Measurements from ENCODE around the gene TMEM163.
"Not testable (repeated sequence)": the region's sequence is repeated elsewhere in the genome, so short reads cannot be mapped to it uniquely, and the experiment has no call there.

The TMEM163 gene

GRCh38 chr2:134660626-134661402, 58.0 kb downstream of the TMEM163 start:
- no peak for DNase-seq

GRCh38 chr2:134659724-134660123, 59.1 kb downstream of the TMEM163 start:
- no peak for DNase-seq

GRCh38 chr2:134657650-134658250, 61.0 kb downstream of the TMEM163 start:
- DNase-seq = no peak

DNA sequence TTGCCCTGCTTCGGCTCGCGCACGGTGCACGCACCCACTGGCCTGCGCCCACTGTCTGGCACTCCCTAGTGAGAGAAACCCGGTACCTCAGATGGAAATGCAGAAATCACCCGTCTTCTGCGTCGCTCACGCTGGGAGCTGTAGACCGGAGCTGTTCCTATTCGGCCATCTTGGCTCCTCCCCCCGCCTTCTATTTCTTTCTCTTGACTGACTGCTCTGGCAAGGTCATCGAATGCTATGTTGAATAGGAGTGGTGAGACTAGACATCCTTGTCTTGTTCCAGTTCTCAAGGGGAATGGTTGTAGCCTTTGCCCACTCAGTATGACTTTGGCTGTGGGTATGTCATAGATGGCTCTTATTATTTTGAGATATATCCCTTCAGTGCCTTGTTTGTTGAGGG, 62.4 kb downstream of the TMEM163 start:
- DNase-seq = not testable (repeated sequence)

DNA sequence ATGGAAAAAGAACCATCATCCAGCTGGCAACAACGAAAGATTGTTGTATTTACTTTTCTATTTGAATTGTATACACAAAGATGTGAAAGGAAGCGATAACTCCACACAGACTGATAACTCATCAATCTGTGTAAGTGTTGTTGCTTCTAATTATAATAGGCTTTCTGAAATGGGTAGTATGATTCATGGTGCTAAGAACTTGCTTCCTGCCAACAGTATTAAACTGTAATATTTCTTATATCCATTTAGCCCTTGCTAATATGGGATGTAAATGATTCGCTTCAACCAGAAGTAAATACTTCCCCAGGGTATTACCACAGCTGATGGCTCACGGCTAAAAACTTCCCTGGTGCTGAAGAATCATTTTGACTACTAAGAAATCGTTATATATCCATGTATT, 70.2 kb downstream of the TMEM163 start:
- no peak for DNase-seq

DNA sequence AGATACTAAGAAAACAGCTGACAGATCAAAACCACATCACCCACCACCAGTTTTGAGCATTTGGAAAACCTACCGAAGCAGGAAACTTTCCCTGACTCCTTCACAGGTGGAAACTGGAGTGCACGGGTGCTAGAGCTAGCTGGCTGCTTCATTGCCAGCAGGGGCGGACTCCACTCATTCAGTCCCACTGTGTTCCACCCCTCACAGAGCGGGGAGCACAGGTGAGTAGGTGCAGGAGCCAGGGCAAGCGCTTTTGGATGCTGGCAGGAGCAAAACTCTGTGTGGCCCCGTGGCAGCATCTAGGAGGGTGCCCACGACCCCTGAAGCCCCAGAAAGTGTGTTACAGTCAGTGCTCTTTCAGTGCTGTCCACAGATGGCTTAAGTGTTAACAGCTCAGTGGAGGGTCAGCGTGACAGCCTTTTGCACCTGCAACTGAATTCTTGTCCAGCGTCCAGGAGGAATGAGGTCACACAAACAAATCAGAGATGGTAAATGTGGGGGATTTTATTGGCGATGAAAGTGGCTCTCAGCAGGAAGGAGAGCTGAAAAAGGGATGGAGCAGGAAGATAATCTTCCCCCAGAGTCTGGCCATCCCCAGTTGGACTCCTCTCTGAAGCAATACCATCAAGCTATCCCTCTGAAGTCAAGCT, 71.1 kb downstream of the TMEM163 start:
- no peak for DNase-seq

DNA sequence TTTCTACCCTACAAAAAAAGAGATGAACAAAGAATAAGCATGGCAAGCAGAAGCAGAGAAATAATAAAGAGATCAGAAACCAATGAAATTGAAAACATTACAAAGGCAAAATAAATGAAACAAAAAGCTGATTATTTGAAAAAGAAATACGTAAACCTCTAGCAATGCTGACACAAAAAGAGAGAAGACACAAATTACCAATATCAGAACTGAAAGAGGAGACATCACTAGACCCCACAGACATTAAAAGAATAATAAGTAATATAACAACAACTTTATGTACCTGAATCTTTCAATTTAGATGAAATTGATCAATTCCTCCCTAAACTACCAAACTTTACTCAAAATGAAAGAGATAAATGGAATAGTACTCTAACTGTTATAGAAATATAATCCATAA, 75.9 kb downstream of the TMEM163 start:
- no peak for DNase-seq

GRCh38 chr2:134640494-134640893, 78.3 kb downstream of the TMEM163 start:
- DNase-seq = no peak

DNA sequence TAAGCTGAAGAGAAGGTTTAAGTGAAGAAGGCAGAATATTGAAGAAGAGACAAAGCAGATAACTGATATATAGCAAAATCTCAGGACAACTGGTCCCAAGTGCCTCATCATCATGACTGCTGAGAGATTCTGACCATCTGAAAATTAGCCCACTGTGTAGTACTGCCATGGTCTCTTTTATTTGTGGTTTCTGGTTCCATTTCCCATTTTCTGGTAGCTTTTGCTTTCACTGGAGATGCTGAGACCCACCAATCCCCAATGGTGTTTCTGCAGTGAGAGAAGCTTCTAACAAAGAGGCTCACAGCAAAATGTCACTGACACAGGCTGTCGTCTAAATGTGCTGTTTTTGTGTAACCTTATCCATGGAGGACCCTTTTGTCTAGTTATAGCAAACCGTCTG, 79.5 kb downstream of the TMEM163 start:
- no peak for DNase-seq

DNA sequence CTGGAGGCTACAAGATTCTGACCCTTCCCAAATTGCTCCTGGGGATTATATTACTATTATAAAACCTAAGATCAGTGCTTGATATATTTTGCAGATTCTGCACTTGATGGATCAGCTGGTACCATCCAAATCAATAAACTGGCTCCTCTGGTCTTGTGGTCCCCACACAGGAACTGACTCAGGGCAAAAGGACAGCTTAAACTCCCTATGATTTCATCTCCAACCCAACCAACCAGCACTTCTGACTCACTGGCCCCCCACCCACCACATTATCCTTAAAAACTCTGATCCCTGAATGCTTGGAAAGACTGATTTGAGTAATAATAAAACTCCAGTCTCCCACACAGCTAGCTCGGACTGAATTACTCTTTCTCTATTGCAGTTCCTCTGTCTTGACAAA, 82.1 kb downstream of the TMEM163 start:
- no peak for DNase-seq

- no peak for DNase-seq
These were observed 84.6 kb downstream of the TMEM163 start for GRCh38 chr2:134634054-134634753.

- DNase-seq = no peak
These were observed 88.2 kb downstream of the TMEM163 start for GRCh38 chr2:134630504-134631159.

DNA sequence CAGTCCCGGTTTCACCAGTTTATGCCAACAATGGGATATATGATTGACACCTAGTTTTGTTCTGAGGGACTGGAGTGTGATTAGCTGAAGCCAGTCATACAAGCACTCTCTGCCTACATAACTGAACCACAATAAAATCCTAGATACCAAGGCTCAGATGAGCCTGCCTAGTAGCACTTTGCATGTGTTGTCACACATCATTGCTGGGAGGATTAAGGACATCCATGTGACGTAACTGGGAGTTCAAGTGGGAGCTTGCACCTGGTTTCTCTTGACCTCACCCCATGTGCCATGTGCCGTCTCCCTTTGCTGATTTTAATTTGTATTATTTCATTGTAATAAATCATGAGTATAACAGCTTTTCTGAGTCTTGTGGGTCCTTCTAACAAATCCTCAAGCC, 90.3 kb downstream of the TMEM163 start:
- DNase-seq = no peak

- no peak for DNase-seq
These were observed 92.0 kb downstream of the TMEM163 start for GRCh38 chr2:134626781-134627180.

- DNase-seq = no peak
These were observed 93.5 kb downstream of the TMEM163 start for GRCh38 chr2:134625311-134625710.

GRCh38 chr2:134623796-134624195, 95.0 kb downstream of the TMEM163 start:
- no peak for DNase-seq

DNA sequence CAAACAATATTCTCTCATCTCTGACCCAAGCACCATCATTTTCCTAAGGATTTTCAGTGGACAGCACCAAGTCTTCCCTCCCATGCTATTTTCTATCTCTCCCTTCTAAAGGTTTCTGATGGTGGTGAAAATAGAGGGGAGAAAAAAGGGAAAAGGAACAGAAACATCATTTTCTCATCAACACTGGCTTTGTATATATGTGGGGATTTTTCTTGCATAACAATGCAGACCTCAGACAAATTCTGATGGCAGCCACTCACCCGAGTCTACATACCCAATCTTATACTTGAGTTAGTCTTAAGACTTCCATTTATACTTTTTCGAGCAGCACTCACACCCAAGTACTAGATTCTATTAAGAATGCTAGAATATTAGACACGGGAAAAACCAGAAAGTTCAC, 95.8 kb downstream of the TMEM163 start:
- DNase-seq = no peak

GRCh38 chr2:134621939-134622705, 96.7 kb downstream of the TMEM163 start:
- no peak for DNase-seq

DNA sequence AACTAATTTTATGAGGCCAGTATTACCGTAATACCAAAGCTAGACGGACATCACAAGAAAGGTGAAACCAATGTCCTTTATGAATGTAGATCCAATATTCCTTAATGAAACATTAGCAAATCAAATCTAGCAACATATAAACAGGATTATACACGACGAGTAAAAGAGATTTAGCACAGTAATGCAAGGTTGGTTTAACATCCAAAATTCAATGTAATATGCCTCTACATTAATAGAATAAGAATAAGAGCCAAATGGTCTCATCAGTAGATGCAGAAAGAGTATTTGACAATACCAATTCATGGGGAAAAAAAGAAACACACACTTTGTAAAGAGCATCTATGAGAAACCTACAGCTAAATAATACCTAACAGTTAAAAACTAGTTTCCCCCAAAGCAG, 99.5 kb downstream of the TMEM163 start:
- DNase-seq = no peak

- DNase-seq = not testable (repeated sequence)
These were observed 103.3 kb downstream of the TMEM163 start for GRCh38 chr2:134615480-134615879.

- DNase-seq = no peak
These were observed 107.5 kb downstream of the TMEM163 start for GRCh38 chr2:134611316-134611715.

DNA sequence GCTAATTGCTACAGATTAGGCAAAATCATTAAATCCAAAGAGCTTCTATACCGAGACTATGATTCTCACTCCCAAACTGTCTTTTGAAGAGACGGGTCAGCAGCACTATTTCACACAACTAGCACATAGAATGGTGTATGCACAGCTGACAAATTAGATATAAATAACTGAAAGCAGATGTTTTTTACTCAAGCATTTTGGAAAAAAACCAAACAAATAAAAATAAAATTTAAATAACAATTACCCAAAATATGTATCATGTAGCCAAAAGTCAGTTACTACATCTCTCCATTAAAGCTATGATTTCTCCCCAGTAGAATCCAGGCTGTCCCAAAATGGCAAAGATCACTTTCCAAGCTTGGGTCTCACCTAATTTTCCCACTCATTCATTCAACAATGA, 107.9 kb downstream of the TMEM163 start:
- no peak for DNase-seq

Measured in GF-D8 (cell line).